HepG2 (cell line): ENCODE measurements around the gene ZNRD2. TPM values are rescaled to one million over a fixed set of nuclear protein-coding genes. Genes with fewer than 3 reads are reported as not detected.

Experiments used
- ETV5 ChIP-seq: IDR thresholded peaks from 2 replicates; pipeline ENCODE4 v1.6.1; 2018; ENCODE audit warnings: missing biosample characterization, missing genetic modification reagents, inconsistent platforms, borderline replicate concordance
- FOXO4 ChIP-seq: sonication (generic); formaldehyde crosslinking; conservative IDR thresholded peaks from 2 replicates; pipeline ENCODE4 v1.8.1; 2023; ENCODE audit warnings: missing genetic modification reagents
- HNRNPLL ChIP-seq: fragments of 200-400 bp; formaldehyde crosslinking; IDR thresholded peaks from 2 replicates; pipeline ENCODE4 v1.6.1; 2017; ENCODE audit warnings: mild to moderate bottlenecking, low read depth, low read length; ENCODE audit not compliant: poor library complexity, severe bottlenecking
- LCORL ChIP-seq, 2 experiments: fragments of 450-650 bp in 1 of 2; sonication (generic) in 1 of 2; formaldehyde crosslinking in 1 of 2; IDR thresholded peaks; 2 replicates each; pipeline versions ENCODE4 v1.5.0 to v1.6.1; 2017 to 2020; ENCODE audit warnings: antibody characterized with exemption in 1 of 2, missing genetic modification reagents in 1 of 2
- PHF8 ChIP-seq: sonication (generic); formaldehyde crosslinking; IDR thresholded peaks from 2 replicates; pipeline ENCODE4 v1.5.0; 2020; ENCODE audit warnings: missing genetic modification reagents
- PRDM4 ChIP-seq: sonication (generic); formaldehyde crosslinking; IDR thresholded peaks from 2 replicates; pipeline ENCODE4 v1.9.0; 2021; ENCODE audit warnings: missing genetic modification reagents, borderline replicate concordance
- USF2 ChIP-seq, 2 experiments: sonication (generic) in 1 of 2; formaldehyde crosslinking in 1 of 2; IDR thresholded peaks; 2 replicates each; pipeline versions ENCODE4 v1.5.1 to v1.6.1; 2011 to 2020; ENCODE audit warnings: borderline replicate concordance in 1 of 2, low read depth in 1 of 2, low read length in 1 of 2, mild to moderate bottlenecking in 1 of 2, missing genetic modification reagents in 1 of 2, moderate library complexity in 1 of 2
- ZBTB26 ChIP-seq: IDR thresholded peaks from 2 replicates; pipeline ENCODE4 v1.6.1; 2016; ENCODE audit warnings: missing compliant biosample characterization, missing genetic modification reagents, borderline replicate concordance
- ZBTB39 ChIP-seq: sonication (generic); formaldehyde crosslinking; IDR thresholded peaks from 2 replicates; pipeline ENCODE4 v1.5.0; 2020; ENCODE audit warnings: missing genetic modification reagents
- ZNF18 ChIP-seq: sonication (generic); formaldehyde crosslinking; IDR thresholded peaks from 2 replicates; pipeline ENCODE4 v1.8.0; 2022; ENCODE audit warnings: mild to moderate bottlenecking, missing genetic modification reagents; ENCODE audit not compliant: insufficient replicate concordance
- ZNF800 ChIP-seq: sonication (generic); formaldehyde crosslinking; IDR thresholded peaks from 2 replicates; pipeline ENCODE4 v1.4.0; 2020; ENCODE audit warnings: missing genetic modification reagents
- polyA plus RNA-seq, 8 experiments: library from polyadenylated mRNA; depleted of rRNA in 3 of 8; stranded (reverse) in 7 of 8; unstranded in 1 of 8; fragments of >200 nt; fragmentation: Illumina TruSeq in 4 of 8; extraction: Trizol in 4 of 8; gene quantifications; 2 replicates each; pipeline versions ENCODE4 v1.2.1 to v1.2.3, GENCODE V29; 2011 to 2016; ENCODE audit warnings: low read depth in 4 of 8, missing spikeins in 1 of 8, mixed read lengths in 1 of 8; ENCODE audit not compliant: insufficient read depth in 1 of 8
- total RNA-seq, 5 experiments: library from RNA; depleted of rRNA; stranded (reverse); fragments of >200 nt; fragmentation: Illumina TruSeq; extraction: Trizol; gene quantifications; 2 replicates each; pipeline ENCODE4 v1.2.3, GENCODE V29; 2016; ENCODE audit warnings: low read depth in 1 of 5

ZNRD2 gene
- total and polyA plus RNA-seq, 2 of the 13 experiments (the other 11 are each of a cell fraction or from before 2014, with no cell fraction given) = 29.2 to 34.0 TPM

GRCh38 chr11:65569973-65570918 lies at the start of gene ZNRD2 (continued):
- TF ChIP-seq USF2 (IDR thresholded peaks at IDR 0.05; ENCODE audit: low read depth, low read length) (no peak), USF2 (CRISPR knock-in tag; IDR thresholded peaks at IDR 0.05; ENCODE audit: borderline replicate concordance) (peak; percentile 56; the same call in 1 of the 2 replicates), HNRNPLL (peak; percentile 73), ZNF800 (CRISPR knock-in tag) (no peak), ETV5 (CRISPR knock-in tag) (peak; percentile 92), LCORL (IDR thresholded peaks at IDR 0.05) (no peak), LCORL (CRISPR knock-in tag; IDR thresholded peaks at IDR 0.05) (peak; percentile 84), FOXO4 (CRISPR knock-in tag) (no peak), PRDM4 (CRISPR knock-in tag) (0 out of 2 replicates have a peak, but pooled peaks have one; percentile 51), PHF8 (CRISPR knock-in tag) (peak; percentile 73), ZBTB39 (CRISPR knock-in tag) (peak; percentile 29; the same call in 1 of the 2 replicates), ZNF18 (peak; percentile 69), ZBTB26 (CRISPR knock-in tag) (0 out of 2 replicates have a peak, but pooled peaks have one; percentile 65)
